PC-3 (cell line): ENCODE results near the gene EHMT1. TPM values are rescaled to one million over a fixed set of nuclear protein-coding genes. Genes with fewer than 3 reads are reported as not detected.

Experiments
- ATAC-seq: fragments of 200-7000 bp; cut with Tn5 transposase; 2 replicates; pipeline ENCODE4 v1.9.1; 2020; ENCODE audit warnings: mild to moderate bottlenecking, moderate library complexity
- BruUV-seq: library from RNA; stranded (reverse); fragments of 400-500 nt; replicated peaks from 2 replicates; lab custom pipeline; 2021; lab: Mats Ljungman, UMichigan
- CTCF ChIA-PET: fragments of 300-600 bp; sonication (Branson Sonifier 250); formaldehyde crosslinking; loops from one replicate; lab custom pipeline; 2022; ENCODE audit warnings: antibody characterized with exemption; lab: Charles Lee
- POLR2A ChIA-PET: fragments of 300-600 bp; sonication (Branson Sonifier 250); formaldehyde crosslinking; loops from one replicate; lab custom pipeline; 2022; ENCODE audit warnings: antibody characterized with exemption; ENCODE audit not compliant: unreplicated experiment; lab: Charles Lee
- DNase-seq: peaks from one replicate; pipeline ENCODE4 v3.0.0-alpha.2; 2015
- H2AFZ ChIP-seq: fragments of 300-600 bp; sonication (generic); 2 replicates; pipeline ENCODE4 v1.6.0; 2016; ENCODE audit warnings: antibody characterized with exemption, low read length
- H3F3A ChIP-seq: fragments of 300-600 bp; sonication (generic); one replicate; pipeline ENCODE4 v1.6.0; 2017; ENCODE audit warnings: antibody characterized with exemption, low read length, control low read depth, mild to moderate bottlenecking; ENCODE audit not compliant: unreplicated experiment
- H3K27ac ChIP-seq: fragments of 300-600 bp; sonication (generic); 2 replicates; pipeline ENCODE4 v1.5.1; 2016; ENCODE audit warnings: mild to moderate bottlenecking, low read length
- H3K27me3 ChIP-seq: fragments of 300-600 bp; sonication (generic); 2 replicates; pipeline ENCODE4 v1.6.1; 2016; ENCODE audit warnings: low read length, mixed read lengths
- H3K36me3 ChIP-seq: fragments of 300-600 bp; sonication (generic); 2 replicates; pipeline ENCODE4 v1.6.1; 2016; ENCODE audit warnings: low read depth, mixed run types, low read length, mixed read lengths
- H3K4me1 ChIP-seq: fragments of 300-600 bp; sonication (generic); 2 replicates; pipeline ENCODE4 v1.5.1; 2016; ENCODE audit warnings: low read length; ENCODE audit not compliant: insufficient read depth
- H3K4me2 ChIP-seq: fragments of 300-600 bp; sonication (generic); 2 replicates; pipeline ENCODE4 v1.6.0; 2016; ENCODE audit warnings: low read length
- H3K4me3 ChIP-seq: fragments of 300-600 bp; sonication (generic); 2 replicates; pipeline ENCODE4 v1.5.1; 2016; ENCODE audit warnings: mild to moderate bottlenecking, low read length, mixed read lengths
- H3K79me2 ChIP-seq: fragments of 300-600 bp; sonication (generic); 2 replicates; pipeline ENCODE4 v1.6.1; 2017; ENCODE audit warnings: low read length, mixed read lengths
- H3K9ac ChIP-seq: fragments of 300-600 bp; sonication (generic); 2 replicates; pipeline ENCODE4 v1.6.0; 2016; ENCODE audit warnings: mild to moderate bottlenecking, low read length
- H3K9me2 ChIP-seq: fragments of 300-600 bp; sonication (generic); replicated peaks from 2 replicates; pipeline ENCODE4 v1.6.1; 2016; ENCODE audit warnings: mixed run types, low read length, mixed read lengths
- H3K9me3 ChIP-seq: fragments of 300-600 bp; sonication (generic); 2 replicates; pipeline ENCODE4 v1.6.1; 2016; ENCODE audit warnings: low read length, mixed read lengths
- H4K20me1 ChIP-seq: fragments of 300-600 bp; sonication (generic); 2 replicates; pipeline ENCODE4 v1.6.1; 2016; ENCODE audit warnings: low read length, mixed read lengths
- CTCF ChIP-seq: fragments of 300-600 bp; sonication (generic); conservative IDR thresholded peaks from 2 replicates; pipeline ENCODE4 v1.5.1; 2017; ENCODE audit warnings: antibody characterized with exemption, low read depth, mild to moderate bottlenecking, low read length
- EZH2 ChIP-seq: fragments of 300-600 bp; sonication (generic); IDR thresholded peaks from one replicate; pipeline ENCODE4 v1.6.1; 2017; ENCODE audit warnings: antibody characterized with exemption, mild to moderate bottlenecking, low read length; ENCODE audit not compliant: unreplicated experiment
- EZH2phosphoT487 ChIP-seq: fragments of 300-600 bp; sonication (generic); IDR thresholded peaks from 2 replicates; pipeline ENCODE4 v1.6.1; 2018; ENCODE audit warnings: mild to moderate bottlenecking, antibody characterized with exemption, low read length, borderline replicate concordance
- intact Hi-C: fragments of 100-400 bp; cut with micrococcal nuclease; formaldehyde crosslinking; loops from 2 replicates; pipeline ENCODE4 v1.9.0; 2023
- total RNA-seq: library from RNA; depleted of rRNA; stranded (reverse); fragments of >200 nt; gene quantifications from 2 replicates; pipeline ENCODE4 v1.2.3, GENCODE V29; 2014

EHMT1 gene
- total RNA-seq, 1 experiment from 2014 or later = 42.8 TPM

- DNase-seq (no peak), ATAC-seq (no peak)
- intact Hi-C loops = no loop called here
- Histone ChIP-seq H3K9me2 (no peaks in the 10 kb centered on the region), H3K9me3 (no peaks in the 10 kb centered on the region), H3K27me3 (no peaks in the 10 kb centered on the region), H3K27ac (no peak overlapping the region), H3K4me2 (no peak overlapping the region), H3K36me3 (peaks cover 10% of the 10 kb centered on the region; the same call in 1 of the 2 replicates), H3K79me2 (no peaks in the 10 kb centered on the region), H3F3A (no peaks in the 10 kb centered on the region), H4K20me1 (no peaks in the 10 kb centered on the region), H2AFZ (no peak overlapping the region), H3K9ac (no peak overlapping the region), H3K4me3 (no peak overlapping the region), H3K4me1 (no peaks in the 10 kb centered on the region)
- ChIA-PET POLR2A (no interaction called here), CTCF (no interaction called here)
- BruUV-seq = no TSS peak
- TF ChIP-seq EZH2 = no peak
- no peak for TF ChIP-seq CTCF
- TF ChIP-seq EZH2phosphoT487 = no peak
Observed at GRCh38 chr9:137789295-137789895, 170.6 kb downstream of the EHMT1 start.

- intact Hi-C loops = no loop called here
- Histone ChIP-seq H3K4me1 (no peaks in the 10 kb centered on the region), H3K9ac (no peak overlapping the region), H3K79me2 (no peaks in the 10 kb centered on the region), H3K36me3 (peaks cover 10% of the 10 kb centered on the region; the same call in 1 of the 2 replicates), H3K27ac (no peak overlapping the region), H3K4me3 (no peak overlapping the region), H4K20me1 (no peaks in the 10 kb centered on the region), H3F3A (no peaks in the 10 kb centered on the region), H3K9me2 (no peaks in the 10 kb centered on the region), H3K4me2 (no peak overlapping the region), H3K9me3 (no peaks in the 10 kb centered on the region), H3K27me3 (no peaks in the 10 kb centered on the region), H2AFZ (no peak overlapping the region)
- ChIA-PET CTCF (no interaction called here), POLR2A (no interaction called here)
- no TSS peak for BruUV-seq
- DNase-seq (no peak), ATAC-seq (no peak)
- no peak for TF ChIP-seq CTCF
- no peak for TF ChIP-seq EZH2phosphoT487
- no peak for TF ChIP-seq EZH2
Observed at GRCh38 chr9:137791947-137792346, 173.1 kb downstream of the EHMT1 start.

GRCh38 chr9:137793196-137793841 is 174.5 kb downstream of the EHMT1 start:
- CTCF ChIA-PET = no interaction called here
- no peak overlapping the region for H3K4me2 ChIP-seq
- no peaks in the 10 kb centered on the region for H3K4me1 ChIP-seq
- H3K27me3 ChIP-seq = no peaks in the 10 kb centered on the region
- H3K36me3 ChIP-seq = peaks cover 10% of the 10 kb centered on the region; the same call in 1 of the 2 replicates
- H3K9me2 ChIP-seq = no peaks in the 10 kb centered on the region
- H3K27ac ChIP-seq = no peak overlapping the region
- no peaks in the 10 kb centered on the region for H3K79me2 ChIP-seq
- no peaks in the 10 kb centered on the region for H3F3A ChIP-seq
- BruUV-seq = no TSS peak
- TF ChIP-seq EZH2phosphoT487 (no peak), CTCF (no peak), EZH2 (no peak)
- no peak overlapping the region for H3K9ac ChIP-seq
- no peak for ATAC-seq
- H3K9me3 ChIP-seq = no peaks in the 10 kb centered on the region
- H3K4me3 ChIP-seq = no peak overlapping the region
- no peaks in the 10 kb centered on the region for H4K20me1 ChIP-seq
- no peak overlapping the region for H2AFZ ChIP-seq
- intact Hi-C loops = no loop called here
- POLR2A ChIA-PET = no interaction called here
- no peak for DNase-seq
